Measurements from ENCODE around the gene AQP3.

DNA sequence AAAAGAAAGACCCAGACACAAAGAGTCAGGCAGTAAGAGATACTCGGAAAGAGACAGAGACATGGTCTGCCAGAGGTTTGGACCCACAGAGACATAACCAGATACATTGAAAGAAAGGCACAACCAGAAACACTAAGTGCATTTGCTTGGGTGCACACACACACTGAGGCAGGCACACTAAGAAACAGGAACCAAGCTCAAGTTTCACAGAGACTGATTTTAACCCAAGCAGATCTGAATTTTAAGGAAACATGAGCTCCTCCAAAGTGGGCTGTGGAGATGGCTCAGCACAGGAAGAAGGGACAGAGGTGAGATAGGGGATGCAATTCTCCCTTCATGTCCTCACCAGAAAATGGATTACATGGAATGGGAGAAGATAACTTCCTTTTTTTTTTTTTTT, 9.5 kb downstream of the AQP3 start:
- TF ChIP-seq, protein P1, sequence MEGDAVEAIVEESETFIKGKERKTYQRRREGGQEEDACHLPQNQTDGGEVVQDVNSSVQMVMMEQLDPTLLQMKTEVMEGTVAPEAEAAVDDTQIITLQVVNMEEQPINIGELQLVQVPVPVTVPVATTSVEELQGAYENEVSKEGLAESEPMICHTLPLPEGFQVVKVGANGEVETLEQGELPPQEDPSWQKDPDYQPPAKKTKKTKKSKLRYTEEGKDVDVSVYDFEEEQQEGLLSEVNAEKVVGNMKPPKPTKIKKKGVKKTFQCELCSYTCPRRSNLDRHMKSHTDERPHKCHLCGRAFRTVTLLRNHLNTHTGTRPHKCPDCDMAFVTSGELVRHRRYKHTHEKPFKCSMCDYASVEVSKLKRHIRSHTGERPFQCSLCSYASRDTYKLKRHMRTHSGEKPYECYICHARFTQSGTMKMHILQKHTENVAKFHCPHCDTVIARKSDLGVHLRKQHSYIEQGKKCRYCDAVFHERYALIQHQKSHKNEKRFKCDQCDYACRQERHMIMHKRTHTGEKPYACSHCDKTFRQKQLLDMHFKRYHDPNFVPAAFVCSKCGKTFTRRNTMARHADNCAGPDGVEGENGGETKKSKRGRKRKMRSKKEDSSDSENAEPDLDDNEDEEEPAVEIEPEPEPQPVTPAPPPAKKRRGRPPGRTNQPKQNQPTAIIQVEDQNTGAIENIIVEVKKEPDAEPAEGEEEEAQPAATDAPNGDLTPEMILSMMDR (IDR thresholded peaks at IDR 0.05; ENCODE audit: low read depth, low read length, poor library complexity, severe bottlenecking) = no peak
- TF ChIP-seq EZH2phosphoT487 (IDR thresholded peaks at IDR 0.05; ENCODE audit: borderline replicate concordance, low read length) = no peak

All from DOHH2 (cell line).